HG03196 (cell line): ENCODE results near the gene ATF4.
A peak's percentile ranks its signal among the peaks of the same experiment; 100 is the strongest.

ENCODE experiments used
- ATAC-seq: cut with Tn5 transposase; IDR thresholded peaks from one replicate; pipeline ENCODE4 v1.9.1; 2021; ENCODE audit not compliant: unreplicated experiment

ATF4 gene

GRCh38 chr22:39528080-39528661 lies 7.8 kb downstream of the ATF4 start:
- ATAC-seq, result no peak

DNA sequence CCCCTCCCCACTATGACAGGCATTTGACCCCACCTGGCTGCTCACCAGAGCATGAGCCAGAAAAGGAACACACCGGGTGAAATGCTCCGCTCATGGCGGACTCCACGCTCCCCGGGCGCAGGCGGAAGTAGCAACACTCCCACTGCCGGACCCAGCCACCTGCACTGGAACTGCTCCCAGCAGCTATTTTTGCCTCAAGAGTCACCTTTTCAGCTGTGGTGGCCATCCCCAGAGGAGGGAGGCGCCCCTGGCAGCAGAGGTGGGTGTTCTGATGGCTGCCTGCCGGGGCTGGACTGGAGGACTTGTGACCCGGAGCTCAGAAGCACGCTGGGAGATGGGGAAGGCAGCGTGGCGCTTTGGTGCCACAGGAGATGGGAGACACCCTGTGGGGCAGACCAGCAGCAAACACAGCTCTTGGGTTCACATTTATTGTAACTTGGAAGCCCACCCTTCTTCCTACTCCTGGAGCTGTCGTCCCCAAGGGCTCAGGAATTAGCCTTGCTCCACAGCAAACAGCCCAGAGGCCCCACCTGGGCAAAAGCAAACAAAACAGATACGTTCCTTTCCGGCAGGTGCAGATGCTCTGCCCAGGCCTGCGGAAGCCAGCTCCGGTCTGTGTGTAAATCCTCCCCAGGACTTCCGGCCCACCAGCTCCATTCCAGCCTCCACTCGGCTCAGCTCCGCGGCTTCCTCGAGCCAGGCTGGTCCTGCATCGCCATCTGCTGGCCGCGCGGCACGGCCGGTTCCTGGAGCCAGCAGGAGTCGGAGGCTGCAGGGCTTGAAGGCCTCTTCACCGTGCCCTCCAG lies 8.5 kb downstream of the ATF4 start:
- peak; percentile 28 for ATAC-seq

DNA sequence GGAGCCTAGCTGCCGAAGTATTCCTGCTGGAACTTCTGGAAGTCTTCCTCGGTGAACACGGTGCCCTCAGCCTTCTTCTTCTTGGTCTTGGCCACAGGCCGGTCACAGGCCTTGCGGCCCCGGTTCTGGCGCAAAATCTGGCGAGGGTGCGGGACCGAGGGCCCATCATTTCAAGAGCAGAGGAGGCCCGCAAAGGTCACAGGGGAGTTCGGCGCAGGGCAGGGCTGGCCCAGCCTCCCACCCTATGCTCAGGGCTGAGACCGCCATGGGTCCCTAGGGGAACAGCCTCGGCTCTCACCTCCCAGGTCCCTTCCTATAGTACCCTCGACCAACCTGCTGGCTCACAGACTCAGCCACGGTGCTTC lies 9.1 kb downstream of the ATF4 start:
- no peak for ATAC-seq

DNA sequence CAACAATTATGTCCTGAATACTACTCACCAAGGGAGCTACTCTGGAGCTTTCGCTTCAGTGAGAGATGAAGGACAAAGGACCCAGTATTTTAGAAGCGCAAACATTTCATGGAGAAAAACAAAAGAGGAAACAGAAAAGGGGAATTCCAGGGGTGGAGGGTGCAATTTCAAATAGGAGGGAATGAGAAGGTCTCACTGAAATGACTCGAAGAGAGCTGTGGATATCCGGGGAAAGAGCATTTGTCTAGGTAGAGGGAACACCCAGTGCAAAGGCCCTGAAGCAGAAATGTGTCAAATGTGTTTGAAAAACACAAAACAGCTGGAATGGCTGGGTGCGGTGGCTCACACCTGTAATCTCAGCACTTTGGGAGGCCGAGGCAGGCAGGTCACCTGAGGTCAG lies 9.8 kb downstream of the ATF4 start:
- no peak for ATAC-seq

DNA sequence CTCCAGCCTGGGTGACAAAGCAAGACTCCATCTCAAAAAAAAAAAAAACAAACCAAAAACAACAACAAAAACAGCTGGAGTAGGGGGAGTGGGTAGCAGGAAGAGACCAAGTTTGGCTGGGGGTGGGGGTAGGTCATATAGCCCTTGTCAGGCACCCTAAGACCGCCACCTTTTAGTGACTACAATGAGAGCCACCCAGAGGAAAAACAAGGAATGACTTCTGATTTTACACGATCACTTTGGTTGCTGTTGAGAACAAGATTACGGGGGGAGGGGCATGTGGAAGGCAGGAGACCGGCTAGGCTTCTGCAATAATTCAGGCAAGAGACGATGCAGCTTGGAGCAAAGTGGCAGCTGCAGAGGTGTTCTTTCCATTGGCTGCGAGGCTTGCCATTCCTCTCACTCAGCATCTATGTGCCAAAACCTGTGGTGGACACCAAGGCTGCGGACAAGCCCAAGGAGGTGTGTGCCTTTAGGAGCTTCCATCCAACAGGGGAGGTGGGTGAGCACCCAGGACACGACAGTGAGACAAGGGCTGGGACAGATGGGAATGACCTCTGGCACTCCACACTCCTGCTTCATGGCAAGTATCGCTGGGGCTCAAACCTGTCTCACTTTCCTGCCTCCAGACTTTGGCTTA lies 10.4 kb downstream of the ATF4 start:
- ATAC-seq, result no peak

DNA sequence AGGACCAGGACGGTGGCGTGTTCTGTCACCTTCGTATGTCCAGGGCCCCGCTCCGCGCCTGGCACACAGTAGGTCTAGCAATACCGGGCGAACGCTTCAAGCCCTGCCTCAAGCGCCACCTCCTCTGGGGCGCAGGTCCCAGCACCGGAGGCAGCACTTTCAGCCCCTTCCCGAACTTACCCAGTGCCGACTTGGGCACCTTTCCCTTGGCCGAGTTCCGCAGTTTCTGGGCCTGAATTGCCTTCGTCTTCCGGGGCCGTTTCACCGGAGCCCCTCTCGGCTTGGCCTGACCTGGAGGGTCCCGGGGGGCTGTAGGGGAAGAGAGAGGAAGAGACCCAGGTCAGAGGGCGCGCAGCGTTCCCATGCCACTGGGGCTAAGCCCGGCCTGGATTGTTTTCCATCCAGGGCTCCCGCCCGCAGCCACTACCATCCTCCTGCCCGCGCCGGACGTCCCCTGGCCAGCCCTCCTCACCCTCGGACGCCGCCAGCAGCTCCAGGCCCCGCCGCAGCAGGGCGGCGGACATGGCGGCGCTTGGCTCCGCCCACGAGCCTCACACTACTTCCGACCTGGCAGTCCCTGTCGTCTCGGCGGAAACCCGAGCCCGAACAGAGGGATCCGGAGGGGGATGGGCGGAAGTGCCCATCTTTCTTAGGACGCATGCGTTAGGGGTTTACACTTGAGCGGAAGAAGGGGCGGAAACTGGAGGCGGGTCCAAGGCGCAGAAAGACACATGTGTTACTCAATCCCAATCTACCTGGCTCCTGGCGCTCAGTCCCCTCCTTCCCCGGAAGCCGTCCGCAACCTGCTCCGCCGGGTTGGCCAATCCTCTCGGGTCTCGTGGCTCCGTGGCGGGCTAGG lies 12.1 kb downstream of the ATF4 start, which contains the start of gene RPS19BP1:
RPS19BP1 (minus strand) TSS at position 534 of the 859 bp plus-strand sequence; CDS start at position 524, 10 bp downstream.
- peak; percentile 65 for ATAC-seq

DNA sequence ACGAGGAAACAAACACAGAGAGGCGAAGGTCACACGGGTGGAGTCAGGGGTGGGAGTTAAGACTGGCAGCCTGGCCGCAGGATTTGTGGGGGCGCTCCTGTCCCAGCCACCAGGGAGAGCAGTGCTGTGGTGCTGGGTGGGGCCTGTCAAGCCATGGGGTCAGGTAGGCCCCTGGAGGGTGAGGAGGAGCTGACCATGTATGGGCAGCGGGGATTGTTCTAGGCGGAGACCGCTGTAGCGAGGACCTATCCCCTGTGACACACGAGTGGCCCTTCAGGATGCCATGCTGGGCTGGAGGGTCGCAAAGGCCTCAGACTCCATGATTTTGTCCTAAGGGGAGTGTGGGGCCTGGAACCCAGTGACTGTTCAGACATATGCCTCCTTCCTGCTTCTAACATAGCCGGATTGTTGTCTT lies 13.7 kb downstream of the ATF4 start:
- no peak for ATAC-seq

GRCh38 chr22:39534591-39535356 lies 14.4 kb downstream of the ATF4 start:
- ATAC-seq, result no peak

- ATAC-seq, result no peak
These were observed 15.0 kb downstream of the ATF4 start for GRCh38 chr22:39535357-39535725.

DNA sequence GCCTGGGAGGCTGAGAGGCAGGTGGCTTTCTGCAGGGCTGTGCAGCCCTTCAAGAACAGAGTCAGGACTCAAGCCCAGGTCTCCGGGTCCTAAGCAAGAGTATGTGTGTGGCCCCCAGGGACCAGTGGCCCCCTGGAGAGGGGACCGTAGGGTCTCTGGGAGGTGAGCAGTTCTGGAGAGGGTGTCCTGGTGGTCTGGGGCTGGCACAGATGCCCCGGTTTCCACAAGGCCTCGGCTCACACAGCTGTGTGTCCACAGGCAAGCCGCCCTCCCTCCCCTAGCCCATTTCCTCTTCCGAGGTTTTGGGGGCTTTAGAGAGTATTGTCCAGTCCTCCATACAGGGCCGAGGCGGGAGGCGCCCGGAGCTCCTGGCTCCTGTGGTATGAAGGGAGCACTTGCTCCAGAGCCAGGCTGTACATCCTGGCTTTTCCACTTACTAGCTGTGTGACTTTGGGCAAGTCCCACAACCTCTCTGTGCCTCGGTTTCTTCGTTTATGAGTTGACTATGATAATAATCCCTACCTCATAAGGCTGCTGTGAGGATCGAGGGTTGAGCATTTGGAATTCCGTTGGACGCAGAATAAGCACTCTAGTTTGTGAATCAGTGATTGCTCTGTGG lies 15.6 kb downstream of the ATF4 start:
- no peak for ATAC-seq

DNA sequence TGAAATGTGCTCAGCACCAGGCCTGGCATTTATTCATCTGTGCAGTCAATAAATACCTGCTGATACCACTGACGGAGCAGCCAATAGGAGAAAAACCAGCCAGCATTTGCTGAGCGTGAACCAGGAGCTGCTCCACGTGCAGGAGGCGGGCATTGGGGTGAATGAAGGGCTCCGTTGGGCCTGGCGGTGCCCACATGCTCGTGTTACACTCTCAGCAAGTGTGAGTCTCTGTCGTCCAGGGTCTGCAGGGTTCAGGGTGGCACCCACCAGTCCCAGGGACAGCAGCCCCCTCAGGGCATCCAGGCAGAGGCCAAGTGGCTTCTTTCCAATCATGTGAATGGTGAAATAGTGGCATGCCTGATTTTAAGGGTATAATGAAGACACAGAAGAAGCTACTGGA lies 16.3 kb downstream of the ATF4 start:
- no peak for ATAC-seq

- ATAC-seq, result no peak
These were observed 17.6 kb downstream of the ATF4 start for GRCh38 chr22:39537975-39538374.

DNA sequence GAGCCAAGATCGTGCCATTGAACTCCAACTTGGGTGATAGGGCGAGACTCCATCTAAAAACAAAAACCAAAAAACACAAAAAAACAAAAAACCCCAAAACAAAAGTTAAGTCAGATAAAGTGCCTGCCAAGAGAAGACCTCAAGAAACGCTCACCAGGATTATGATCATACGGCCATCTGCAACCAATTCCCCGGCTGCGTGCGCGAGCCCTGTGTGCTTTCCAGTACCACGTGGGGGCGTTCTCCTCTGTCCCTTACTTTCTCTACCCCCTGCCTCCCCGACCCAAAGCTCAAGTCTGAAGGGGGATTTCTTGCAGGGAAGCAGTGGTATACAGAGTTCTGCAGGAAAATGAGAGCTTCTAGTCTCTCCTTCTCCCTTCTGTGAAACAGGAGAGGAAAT lies 22.7 kb downstream of the ATF4 start:
- ATAC-seq, result no peak

- no peak for ATAC-seq
These were observed 25.3 kb downstream of the ATF4 start for GRCh38 chr22:39545386-39546365.

- ATAC-seq, result no peak
These were observed 26.7 kb downstream of the ATF4 start for GRCh38 chr22:39546889-39547586.

- no peak for ATAC-seq
These were observed 27.2 kb downstream of the ATF4 start for GRCh38 chr22:39547587-39547947.

- ATAC-seq, result no peak
These were observed 33.1 kb downstream of the ATF4 start for GRCh38 chr22:39553429-39553828.

DNA sequence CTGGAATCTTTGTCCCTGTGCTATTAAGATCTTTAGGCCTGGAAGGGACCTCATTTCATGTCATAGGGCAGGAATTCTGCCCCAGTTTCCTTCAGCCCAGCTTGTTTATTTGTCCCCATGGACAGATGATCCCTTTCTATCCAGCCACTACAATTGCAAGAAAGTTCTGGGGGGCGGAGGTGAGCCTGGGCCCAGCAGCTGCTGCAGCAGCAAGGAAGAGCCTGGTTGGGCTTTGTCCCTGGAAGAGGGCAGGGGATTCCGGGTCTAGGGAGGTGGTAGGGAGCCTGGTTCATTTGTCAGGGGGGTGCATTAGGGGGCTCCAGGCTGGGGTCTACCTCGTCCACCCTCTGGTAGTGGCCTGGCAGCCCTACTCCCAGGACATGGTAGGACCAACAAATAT lies 33.8 kb downstream of the ATF4 start:
- no peak for ATAC-seq
